Liver (tissue), 9 donors: ENCODE data around the gene WDR62. TPM values are rescaled to one million over a fixed set of nuclear protein-coding genes. Genes with fewer than 3 reads are reported as not detected.
A peak's percentile ranks its signal among the peaks of the same experiment; 100 is the strongest.

Source experiments
- DNase-seq: peaks from one replicate; pipeline ENCODE4 v3.0.0-alpha.2; 2017; ENCODE audit warnings: low spot score
- H3K27ac ChIP-seq, 2 donors: one replicate each; pipeline ENCODE4 v1.7.0; 2013; ENCODE audit warnings: inconsistent platforms in 2 of 2, low read length in 2 of 2, control low read depth in 1 of 2, low read depth in 1 of 2, mild to moderate bottlenecking in 1 of 2
- H3K27me3 ChIP-seq, 4 donors: one replicate each; pipeline versions ENCODE4 v1.6.1 to v1.7.0; 2013; ENCODE audit warnings: low read length in 3 of 4, inconsistent platforms in 1 of 4, mild to moderate bottlenecking in 1 of 4, moderate library complexity in 1 of 4; ENCODE audit not compliant: control insufficient read depth in 4 of 4, insufficient read depth in 4 of 4
- H3K36me3 ChIP-seq, 4 donors: one replicate each; pipeline versions ENCODE4 v1.6.1 to v1.7.0; 2013; ENCODE audit warnings: low read length in 3 of 4, mild to moderate bottlenecking in 3 of 4, low read depth in 1 of 4, moderate library complexity in 1 of 4; ENCODE audit not compliant: control insufficient read depth in 4 of 4, insufficient read depth in 3 of 4
- H3K4me1 ChIP-seq, 4 donors: one replicate each; pipeline versions ENCODE4 v1.6.1 to v1.7.0; 2013; ENCODE audit warnings: low read length in 3 of 4, mild to moderate bottlenecking in 3 of 4, moderate library complexity in 1 of 4; ENCODE audit not compliant: control insufficient read depth in 4 of 4, insufficient read depth in 4 of 4
- H3K4me3 ChIP-seq, 3 donors: one replicate each; pipeline versions ENCODE4 v1.6.1 to v1.7.0; 2013; ENCODE audit warnings: low read length in 3 of 3, control low read depth in 1 of 3, low read depth in 1 of 3, mild to moderate bottlenecking in 1 of 3
- H3K9ac ChIP-seq, 2 donors: one replicate each; pipeline ENCODE4 v1.7.0; 2013; ENCODE audit warnings: low read length in 2 of 2, mild to moderate bottlenecking in 2 of 2, moderate library complexity in 2 of 2, control low read depth in 1 of 2, low read depth in 1 of 2
- H3K9me3 ChIP-seq, 4 donors: one replicate each; pipeline versions ENCODE4 v1.6.1 to v1.7.0; 2013; ENCODE audit warnings: low read length in 3 of 4; ENCODE audit not compliant: control insufficient read depth in 4 of 4
- EGR1 ChIP-seq, 2 donors: IDR thresholded peaks; 2 replicates each; pipeline ENCODE4 v1.6.1; 2016 to 2018; ENCODE audit warnings: antibody characterized with exemption in 2 of 2, low read depth in 2 of 2
- FOXA1 ChIP-seq: IDR thresholded peaks from 2 replicates; pipeline ENCODE4 v1.6.1; 2016; ENCODE audit warnings: antibody characterized with exemption
- GABPA ChIP-seq, 2 donors: IDR thresholded peaks in 1 of 2; conservative IDR thresholded peaks in 1 of 2; 2 replicates each; pipeline ENCODE4 v1.6.1; 2016; ENCODE audit warnings: antibody characterized with exemption in 2 of 2, mild to moderate bottlenecking in 1 of 2, moderate library complexity in 1 of 2
- HNF4A ChIP-seq, 2 donors: conservative IDR thresholded peaks; 2 replicates each; pipeline ENCODE4 v1.6.1; 2016; ENCODE audit warnings: antibody characterized with exemption in 2 of 2, mild to moderate bottlenecking in 2 of 2
- HNF4G ChIP-seq: IDR thresholded peaks from 2 replicates; pipeline ENCODE4 v1.6.1; 2016; ENCODE audit warnings: antibody characterized with exemption
- JUND ChIP-seq, 2 donors: IDR thresholded peaks; 2 replicates each; pipeline ENCODE4 v1.6.1; 2016; ENCODE audit warnings: antibody characterized with exemption in 2 of 2
- NR2F2 ChIP-seq: IDR thresholded peaks from 2 replicates; pipeline ENCODE4 v1.6.1; 2016; ENCODE audit warnings: antibody characterized with exemption
- RAD21 ChIP-seq, 2 donors: IDR thresholded peaks; 2 replicates each; pipeline ENCODE4 v1.6.1; 2016; ENCODE audit warnings: antibody characterized with exemption in 2 of 2, mild to moderate bottlenecking in 2 of 2
- TAF1 ChIP-seq: conservative IDR thresholded peaks from 2 replicates; pipeline ENCODE4 v1.6.1; 2016; ENCODE audit warnings: antibody characterized with exemption, mild to moderate bottlenecking
- YY1 ChIP-seq: IDR thresholded peaks from 2 replicates; pipeline ENCODE4 v1.6.1; 2016; ENCODE audit warnings: antibody characterized with exemption, mild to moderate bottlenecking
- WGBS: extraction: QIAGEN DNeasy Blood & Tissue Kit; methylation state at CpG from one replicate; pipeline ENCODE4 v1.1.7; 2013; 5-methylcytosine and 5-hydroxymethylcytosine counted together
- polyA plus RNA-seq, 2 donors: library from polyadenylated mRNA; stranded (reverse) in 1 of 2; unstranded in 1 of 2; fragments of 200-250 nt in 1 of 2; fragments of >200 nt in 1 of 2; fragmentation: Nextera tagmentation in 1 of 2; extraction: Ambion mirVana in 1 of 2; gene quantifications; one replicate each; pipeline versions ENCODE4 v1.2.1 to v1.2.3, GENCODE V29; 2013 to 2015
- total RNA-seq, 2 donors: library from RNA; depleted of rRNA; stranded (reverse); fragments of >200 nt; gene quantifications; one replicate each; pipeline ENCODE4 v1.2.3, GENCODE V29; 2014
- TF ChIP-seq, protein P1 (sequence below): IDR thresholded peaks from 2 replicates; pipeline ENCODE4 v1.6.1; 2016; ENCODE audit warnings: antibody characterized with exemption, mild to moderate bottlenecking
- TF ChIP-seq, protein P2 (sequence below): fragments of 150-350 bp; IDR thresholded peaks from 2 replicates; pipeline ENCODE4 v1.5.1; 2017; ENCODE audit warnings: improper control_type of control experiment, low read depth, low read length; ENCODE audit not compliant: missing input control
- TF ChIP-seq, protein P3 (sequence below): IDR thresholded peaks from 2 replicates; pipeline ENCODE4 v1.6.1; 2016; ENCODE audit warnings: antibody characterized with exemption
- TF ChIP-seq, protein P4 (sequence below): IDR thresholded peaks from 2 replicates; pipeline ENCODE4 v1.6.1; 2016; ENCODE audit warnings: antibody characterized with exemption
- TF ChIP-seq, protein P5 (sequence below): IDR thresholded peaks from 2 replicates; pipeline ENCODE4 v1.6.1; 2016; ENCODE audit warnings: antibody characterized with exemption
- donor health status: healthy.
- donor health status: healthy.
- donor health status: healthy.
- donor health status: healthy.
- donor health status: healthy.

The WDR62 gene
- total and polyA plus RNA-seq, 4 donors, result 0.26 to 6.6 (median 0.71) TPM

DNA sequence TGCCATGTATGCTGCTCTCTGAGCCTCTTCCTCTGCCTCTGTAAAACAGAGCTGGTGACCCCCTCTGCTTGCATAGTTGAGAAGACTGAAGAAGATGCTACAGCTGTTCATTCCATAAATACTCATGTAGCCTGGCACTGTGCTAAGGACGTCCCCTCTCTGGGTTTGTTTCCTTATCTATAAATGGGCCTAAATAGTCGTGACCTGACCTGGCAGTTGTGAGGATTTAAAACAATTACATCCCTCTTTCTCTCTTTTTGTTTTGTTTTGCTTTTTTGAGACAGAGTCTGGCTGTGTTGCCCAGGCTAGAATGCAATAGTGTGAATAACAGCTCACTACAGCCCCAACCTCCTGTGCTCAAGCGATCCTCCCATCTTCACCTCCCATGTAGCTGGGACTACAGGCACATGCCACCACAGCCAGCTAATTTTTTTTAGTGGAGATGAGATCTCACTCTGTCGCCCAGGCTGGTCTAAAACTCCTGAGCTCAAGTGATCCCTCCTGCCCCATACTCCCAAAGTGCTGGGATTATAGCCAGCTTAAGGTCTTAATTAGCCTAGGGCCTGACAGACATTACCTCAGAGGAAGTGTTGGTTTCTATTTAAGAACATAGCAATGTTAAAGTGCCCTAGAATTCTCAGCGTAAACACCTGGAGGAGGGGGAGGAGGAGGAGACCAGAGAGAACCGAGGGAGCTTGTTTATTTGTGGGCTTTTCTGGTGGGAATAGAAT, 4.6 kb downstream of the WDR62 start:
- H3K9me3 ChIP-seq, result no peaks in the 10 kb centered on the region
- no peak for DNase-seq
- 77% methylated on average over 6 of the region's 6 CpGs for WGBS
- peaks cover 3 to 23% (median 20%) of the 10 kb centered on the region in 4 donors for H3K4me1 ChIP-seq
- H3K9ac ChIP-seq, result no peak overlapping the region
- no peak for TF ChIP-seq EGR1 (IDR thresholded peaks at IDR 0.05; ENCODE audit: low read depth in 2 of 2)
- no peak for TF ChIP-seq HNF4G
- no peak for TF ChIP-seq HNF4A (conservative IDR thresholded peaks at IDR 0.05)
- no peak for TF ChIP-seq YY1
- TF ChIP-seq, protein P1, sequence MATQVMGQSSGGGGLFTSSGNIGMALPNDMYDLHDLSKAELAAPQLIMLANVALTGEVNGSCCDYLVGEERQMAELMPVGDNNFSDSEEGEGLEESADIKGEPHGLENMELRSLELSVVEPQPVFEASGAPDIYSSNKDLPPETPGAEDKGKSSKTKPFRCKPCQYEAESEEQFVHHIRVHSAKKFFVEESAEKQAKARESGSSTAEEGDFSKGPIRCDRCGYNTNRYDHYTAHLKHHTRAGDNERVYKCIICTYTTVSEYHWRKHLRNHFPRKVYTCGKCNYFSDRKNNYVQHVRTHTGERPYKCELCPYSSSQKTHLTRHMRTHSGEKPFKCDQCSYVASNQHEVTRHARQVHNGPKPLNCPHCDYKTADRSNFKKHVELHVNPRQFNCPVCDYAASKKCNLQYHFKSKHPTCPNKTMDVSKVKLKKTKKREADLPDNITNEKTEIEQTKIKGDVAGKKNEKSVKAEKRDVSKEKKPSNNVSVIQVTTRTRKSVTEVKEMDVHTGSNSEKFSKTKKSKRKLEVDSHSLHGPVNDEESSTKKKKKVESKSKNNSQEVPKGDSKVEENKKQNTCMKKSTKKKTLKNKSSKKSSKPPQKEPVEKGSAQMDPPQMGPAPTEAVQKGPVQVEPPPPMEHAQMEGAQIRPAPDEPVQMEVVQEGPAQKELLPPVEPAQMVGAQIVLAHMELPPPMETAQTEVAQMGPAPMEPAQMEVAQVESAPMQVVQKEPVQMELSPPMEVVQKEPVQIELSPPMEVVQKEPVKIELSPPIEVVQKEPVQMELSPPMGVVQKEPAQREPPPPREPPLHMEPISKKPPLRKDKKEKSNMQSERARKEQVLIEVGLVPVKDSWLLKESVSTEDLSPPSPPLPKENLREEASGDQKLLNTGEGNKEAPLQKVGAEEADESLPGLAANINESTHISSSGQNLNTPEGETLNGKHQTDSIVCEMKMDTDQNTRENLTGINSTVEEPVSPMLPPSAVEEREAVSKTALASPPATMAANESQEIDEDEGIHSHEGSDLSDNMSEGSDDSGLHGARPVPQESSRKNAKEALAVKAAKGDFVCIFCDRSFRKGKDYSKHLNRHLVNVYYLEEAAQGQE, result no peak
- TF ChIP-seq FOXA1, result no peak
- no peak for TF ChIP-seq TAF1
- H3K36me3 ChIP-seq, result no peaks in the 10 kb centered on the region
- H3K4me3 ChIP-seq, result no peak overlapping the region
- H3K27ac ChIP-seq, result peak overlapping the region in 1 of 2 donors; percentile 69
- no peaks in the 10 kb centered on the region for H3K27me3 ChIP-seq

DNA sequence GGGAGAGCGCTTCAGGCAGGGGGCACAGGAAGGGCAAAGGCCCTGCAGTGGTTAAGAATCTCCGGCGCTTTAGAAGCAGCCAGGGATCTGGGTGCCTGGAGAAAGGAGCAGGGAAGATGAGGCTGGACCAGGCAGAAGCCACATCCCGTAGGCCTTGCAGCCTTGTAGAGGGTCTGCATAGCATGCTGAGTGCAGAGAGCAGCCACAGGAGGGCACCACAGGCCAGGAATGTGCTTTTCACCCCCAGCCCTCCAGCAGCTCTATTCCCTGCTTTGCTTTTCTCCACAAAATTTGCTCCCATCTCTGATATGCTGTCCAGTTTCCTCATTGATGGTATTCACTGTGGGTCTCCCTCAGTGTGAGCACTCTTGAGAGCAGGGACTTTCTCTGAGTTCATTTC, 5.7 kb downstream of the WDR62 start:
- no peak overlapping the region for H3K9ac ChIP-seq
- H3K27me3 ChIP-seq, result no peaks in the 10 kb centered on the region
- peaks cover 0 to 16% (median 13%) of the 10 kb centered on the region in 4 donors for H3K4me1 ChIP-seq
- H3K27ac ChIP-seq, result no peak overlapping the region
- TF ChIP-seq, protein P2, sequence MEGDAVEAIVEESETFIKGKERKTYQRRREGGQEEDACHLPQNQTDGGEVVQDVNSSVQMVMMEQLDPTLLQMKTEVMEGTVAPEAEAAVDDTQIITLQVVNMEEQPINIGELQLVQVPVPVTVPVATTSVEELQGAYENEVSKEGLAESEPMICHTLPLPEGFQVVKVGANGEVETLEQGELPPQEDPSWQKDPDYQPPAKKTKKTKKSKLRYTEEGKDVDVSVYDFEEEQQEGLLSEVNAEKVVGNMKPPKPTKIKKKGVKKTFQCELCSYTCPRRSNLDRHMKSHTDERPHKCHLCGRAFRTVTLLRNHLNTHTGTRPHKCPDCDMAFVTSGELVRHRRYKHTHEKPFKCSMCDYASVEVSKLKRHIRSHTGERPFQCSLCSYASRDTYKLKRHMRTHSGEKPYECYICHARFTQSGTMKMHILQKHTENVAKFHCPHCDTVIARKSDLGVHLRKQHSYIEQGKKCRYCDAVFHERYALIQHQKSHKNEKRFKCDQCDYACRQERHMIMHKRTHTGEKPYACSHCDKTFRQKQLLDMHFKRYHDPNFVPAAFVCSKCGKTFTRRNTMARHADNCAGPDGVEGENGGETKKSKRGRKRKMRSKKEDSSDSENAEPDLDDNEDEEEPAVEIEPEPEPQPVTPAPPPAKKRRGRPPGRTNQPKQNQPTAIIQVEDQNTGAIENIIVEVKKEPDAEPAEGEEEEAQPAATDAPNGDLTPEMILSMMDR, result peak; percentile 40
- TF ChIP-seq GABPA (IDR thresholded peaks at IDR 0.05 in 1 of 2, conservative IDR thresholded peaks at IDR 0.05 in 1 of 2) (no peak), JUND (IDR thresholded peaks at IDR 0.05) (no peak), YY1 (no peak), HNF4G (no peak), TAF1 (no peak), RAD21 (IDR thresholded peaks at IDR 0.05) (peak; percentile 71 to 81), NR2F2 (peak; percentile 81), HNF4A (conservative IDR thresholded peaks at IDR 0.05) (no peak)
- TF ChIP-seq, protein P3, sequence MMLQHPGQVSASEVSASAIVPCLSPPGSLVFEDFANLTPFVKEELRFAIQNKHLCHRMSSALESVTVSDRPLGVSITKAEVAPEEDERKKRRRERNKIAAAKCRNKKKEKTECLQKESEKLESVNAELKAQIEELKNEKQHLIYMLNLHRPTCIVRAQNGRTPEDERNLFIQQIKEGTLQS, result no peak
- TF ChIP-seq, protein P4, sequence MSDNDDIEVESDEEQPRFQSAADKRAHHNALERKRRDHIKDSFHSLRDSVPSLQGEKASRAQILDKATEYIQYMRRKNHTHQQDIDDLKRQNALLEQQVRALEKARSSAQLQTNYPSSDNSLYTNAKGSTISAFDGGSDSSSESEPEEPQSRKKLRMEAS, result no peak
- TF ChIP-seq, protein P5, sequence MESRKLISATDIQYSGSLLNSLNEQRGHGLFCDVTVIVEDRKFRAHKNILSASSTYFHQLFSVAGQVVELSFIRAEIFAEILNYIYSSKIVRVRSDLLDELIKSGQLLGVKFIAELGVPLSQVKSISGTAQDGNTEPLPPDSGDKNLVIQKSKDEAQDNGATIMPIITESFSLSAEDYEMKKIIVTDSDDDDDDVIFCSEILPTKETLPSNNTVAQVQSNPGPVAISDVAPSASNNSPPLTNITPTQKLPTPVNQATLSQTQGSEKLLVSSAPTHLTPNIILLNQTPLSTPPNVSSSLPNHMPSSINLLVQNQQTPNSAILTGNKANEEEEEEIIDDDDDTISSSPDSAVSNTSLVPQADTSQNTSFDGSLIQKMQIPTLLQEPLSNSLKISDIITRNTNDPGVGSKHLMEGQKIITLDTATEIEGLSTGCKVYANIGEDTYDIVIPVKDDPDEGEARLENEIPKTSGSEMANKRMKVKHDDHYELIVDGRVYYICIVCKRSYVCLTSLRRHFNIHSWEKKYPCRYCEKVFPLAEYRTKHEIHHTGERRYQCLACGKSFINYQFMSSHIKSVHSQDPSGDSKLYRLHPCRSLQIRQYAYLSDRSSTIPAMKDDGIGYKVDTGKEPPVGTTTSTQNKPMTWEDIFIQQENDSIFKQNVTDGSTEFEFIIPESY, result no peak
- no peaks in the 10 kb centered on the region for H3K9me3 ChIP-seq
- H3K4me3 ChIP-seq, result no peak overlapping the region
- DNase-seq, result peak; percentile 43
- 81% methylated on average over 4 of the region's 4 CpGs for WGBS
- no peaks in the 10 kb centered on the region for H3K36me3 ChIP-seq
